Measurements from ENCODE around the gene DNAJC21.
"Not testable (repeated sequence)": the region's sequence is repeated elsewhere in the genome, so short reads cannot be mapped to it uniquely, and the experiment has no call there.

DNAJC21 gene

GRCh38 chr5:34913072-34913471 is 16.3 kb upstream of the DNAJC21 start:
- Histone ChIP-seq H3K36me3 (ENCODE audit: insufficient read depth, insufficient read length, low read length) (peaks cover 57% of the 10 kb centered on the region), H3K27me3 (ENCODE audit: insufficient read depth, insufficient read length) (no peaks in the 10 kb centered on the region), H3K4me3 (ENCODE audit: insufficient read length, low read depth) (no peak overlapping the region), H3K9ac (ENCODE audit: insufficient read length, low read depth) (no peak overlapping the region), H3K9me3 (ENCODE audit: insufficient read depth, low read length) (no peaks in the 10 kb centered on the region), H3K4me1 (ENCODE audit: insufficient read depth, insufficient read length) (no peaks in the 10 kb centered on the region)
- no peak for DNase-seq (ENCODE audit: low read depth, low spot score)
- no peak for TF ChIP-seq YY1 (IDR thresholded peaks at IDR 0.05; ENCODE audit: insufficient read depth, insufficient read length)
- no peak for TF ChIP-seq ZNF274 (IDR thresholded peaks at IDR 0.05; ENCODE audit: low read depth, low read length)
- no peak for TF ChIP-seq SUZ12 (IDR thresholded peaks at IDR 0.05; ENCODE audit: extremely low read depth, insufficient read depth, insufficient read length)

- H3K4me1 ChIP-seq (ENCODE audit: insufficient read depth, insufficient read length), result no peaks in the 10 kb centered on the region
- peak overlapping the region; percentile 96 for H3K9ac ChIP-seq (ENCODE audit: insufficient read length, low read depth)
- H3K4me3 ChIP-seq (ENCODE audit: insufficient read length, low read depth), result peak overlapping the region; percentile 97
- no peaks in the 10 kb centered on the region for H3K27me3 ChIP-seq (ENCODE audit: insufficient read depth, insufficient read length)
- DNase-seq (ENCODE audit: low read depth, low spot score), result no peak
- H3K9me3 ChIP-seq (ENCODE audit: insufficient read depth, low read length), result no peaks in the 10 kb centered on the region
- no peak for TF ChIP-seq ZNF274 (IDR thresholded peaks at IDR 0.05; ENCODE audit: low read depth, low read length)
- no peak for TF ChIP-seq YY1 (IDR thresholded peaks at IDR 0.05; ENCODE audit: insufficient read depth, insufficient read length)
- TF ChIP-seq SUZ12 (IDR thresholded peaks at IDR 0.05; ENCODE audit: extremely low read depth, insufficient read depth, insufficient read length), result no peak
- peaks cover 59% of the 10 kb centered on the region for H3K36me3 ChIP-seq (ENCODE audit: insufficient read depth, insufficient read length, low read length)
Observed at GRCh38 chr5:34914671-34915138, 14.7 kb upstream of the DNAJC21 start.

GRCh38 chr5:34915139-34915855 is 14.1 kb upstream of the DNAJC21 start, which contains the start of the genes BRIX1 and RAD1:
TSS of gene BRIX1 (plus strand) at chr5:34915711. CDS start at chr5:34915739, 28 bp downstream.
TSS of gene RAD1 (minus strand) at chr5:34915504. CDS start at chr5:34914892, 612 bp downstream.
- Histone ChIP-seq H3K36me3 (ENCODE audit: insufficient read depth, insufficient read length, low read length) (peaks cover 60% of the 10 kb centered on the region), H3K4me3 (ENCODE audit: insufficient read length, low read depth) (peak within 1 kb of the TSS; percentile 97), H3K9ac (ENCODE audit: insufficient read length, low read depth) (peak within 1 kb of the TSS; percentile 99), H3K9me3 (ENCODE audit: insufficient read depth, low read length) (no peaks in the 10 kb centered on the region), H3K27me3 (ENCODE audit: insufficient read depth, insufficient read length) (no peaks in the 10 kb centered on the region), H3K4me1 (ENCODE audit: insufficient read depth, insufficient read length) (no peaks in the 10 kb centered on the region)
- DNase-seq (ENCODE audit: low read depth, low spot score), result peak; percentile 91
- TF ChIP-seq SUZ12 (IDR thresholded peaks at IDR 0.05; ENCODE audit: extremely low read depth, insufficient read depth, insufficient read length) (no peak), YY1 (IDR thresholded peaks at IDR 0.05; ENCODE audit: insufficient read depth, insufficient read length) (peak; percentile 88)

GRCh38 chr5:34915856-34916192 is 13.5 kb upstream of the DNAJC21 start:
- peak overlapping the region; percentile 99 for H3K9ac ChIP-seq (ENCODE audit: insufficient read length, low read depth)
- DNase-seq (ENCODE audit: low read depth, low spot score), result no peak
- H3K27me3 ChIP-seq (ENCODE audit: insufficient read depth, insufficient read length), result no peaks in the 10 kb centered on the region
- H3K9me3 ChIP-seq (ENCODE audit: insufficient read depth, low read length), result no peaks in the 10 kb centered on the region
- H3K36me3 ChIP-seq (ENCODE audit: insufficient read depth, insufficient read length, low read length), result peaks cover 61% of the 10 kb centered on the region
- H3K4me1 ChIP-seq (ENCODE audit: insufficient read depth, insufficient read length), result no peaks in the 10 kb centered on the region
- peak overlapping the region; percentile 97 for H3K4me3 ChIP-seq (ENCODE audit: insufficient read length, low read depth)
- TF ChIP-seq ZNF274 (IDR thresholded peaks at IDR 0.05; ENCODE audit: low read depth, low read length), result no peak
- TF ChIP-seq SUZ12 (IDR thresholded peaks at IDR 0.05; ENCODE audit: extremely low read depth, insufficient read depth, insufficient read length), result no peak
- TF ChIP-seq YY1 (IDR thresholded peaks at IDR 0.05; ENCODE audit: insufficient read depth, insufficient read length), result no peak

- peaks cover 61% of the 10 kb centered on the region for H3K36me3 ChIP-seq (ENCODE audit: insufficient read depth, insufficient read length, low read length)
- TF ChIP-seq SUZ12 (IDR thresholded peaks at IDR 0.05; ENCODE audit: extremely low read depth, insufficient read depth, insufficient read length), result no peak
- no peak for TF ChIP-seq ZNF274 (IDR thresholded peaks at IDR 0.05; ENCODE audit: low read depth, low read length)
- no peak for TF ChIP-seq YY1 (IDR thresholded peaks at IDR 0.05; ENCODE audit: insufficient read depth, insufficient read length)
- peak overlapping the region; percentile 99 for H3K9ac ChIP-seq (ENCODE audit: insufficient read length, low read depth)
- no peaks in the 10 kb centered on the region for H3K27me3 ChIP-seq (ENCODE audit: insufficient read depth, insufficient read length)
- DNase-seq (ENCODE audit: low read depth, low spot score), result no peak
- no peaks in the 10 kb centered on the region for H3K4me1 ChIP-seq (ENCODE audit: insufficient read depth, insufficient read length)
- H3K9me3 ChIP-seq (ENCODE audit: insufficient read depth, low read length), result no peaks in the 10 kb centered on the region
- peak overlapping the region; percentile 97 for H3K4me3 ChIP-seq (ENCODE audit: insufficient read length, low read depth)
Observed at GRCh38 chr5:34916518-34916917, 12.8 kb upstream of the DNAJC21 start.

- Histone ChIP-seq H3K4me3 (ENCODE audit: insufficient read length, low read depth) (no peak overlapping the region), H3K9ac (ENCODE audit: insufficient read length, low read depth) (no peak overlapping the region)
Observed at GRCh38 chr5:34918025-34918424, 11.3 kb upstream of the DNAJC21 start.

GRCh38 chr5:34919077-34919476 is 10.3 kb upstream of the DNAJC21 start:
- H3K36me3 ChIP-seq (ENCODE audit: insufficient read depth, insufficient read length, low read length), result peaks cover 66% of the 10 kb centered on the region
- no peaks in the 10 kb centered on the region for H3K27me3 ChIP-seq (ENCODE audit: insufficient read depth, insufficient read length)
- no peaks in the 10 kb centered on the region for H3K4me1 ChIP-seq (ENCODE audit: insufficient read depth, insufficient read length)
- H3K4me3 ChIP-seq (ENCODE audit: insufficient read length, low read depth), result no peak overlapping the region
- no peak for DNase-seq (ENCODE audit: low read depth, low spot score)
- TF ChIP-seq YY1 (IDR thresholded peaks at IDR 0.05; ENCODE audit: insufficient read depth, insufficient read length), result no peak
- TF ChIP-seq ZNF274 (IDR thresholded peaks at IDR 0.05; ENCODE audit: low read depth, low read length), result no peak
- TF ChIP-seq SUZ12 (IDR thresholded peaks at IDR 0.05; ENCODE audit: extremely low read depth, insufficient read depth, insufficient read length), result no peak
- H3K9ac ChIP-seq (ENCODE audit: insufficient read length, low read depth), result no peak overlapping the region
- H3K9me3 ChIP-seq (ENCODE audit: insufficient read depth, low read length), result no peaks in the 10 kb centered on the region

More at GRCh38 chr5:34918025-34918424, 11.3 kb upstream of the DNAJC21 start:
- no peaks in the 10 kb centered on the region for H3K27me3 ChIP-seq (ENCODE audit: insufficient read depth, insufficient read length)
- no peak for DNase-seq (ENCODE audit: low read depth, low spot score)
- H3K4me1 ChIP-seq (ENCODE audit: insufficient read depth, insufficient read length), result no peaks in the 10 kb centered on the region
- TF ChIP-seq ZNF274 (IDR thresholded peaks at IDR 0.05; ENCODE audit: low read depth, low read length), result no peak
- TF ChIP-seq YY1 (IDR thresholded peaks at IDR 0.05; ENCODE audit: insufficient read depth, insufficient read length), result no peak
- no peak for TF ChIP-seq SUZ12 (IDR thresholded peaks at IDR 0.05; ENCODE audit: extremely low read depth, insufficient read depth, insufficient read length)
- peaks cover 66% of the 10 kb centered on the region for H3K36me3 ChIP-seq (ENCODE audit: insufficient read depth, insufficient read length, low read length)
- H3K9me3 ChIP-seq (ENCODE audit: insufficient read depth, low read length), result no peaks in the 10 kb centered on the region

- peaks cover 93% of the 10 kb centered on the region for H3K36me3 ChIP-seq (ENCODE audit: insufficient read depth, insufficient read length, low read length)
- not testable (repeated sequence) for DNase-seq (ENCODE audit: low read depth, low spot score); H3K9me3 ChIP-seq (ENCODE audit: insufficient read depth, low read length); H3K4me3 ChIP-seq (ENCODE audit: insufficient read length, low read depth); H3K4me1 ChIP-seq (ENCODE audit: insufficient read depth, insufficient read length); H3K9ac ChIP-seq (ENCODE audit: insufficient read length, low read depth); H3K27me3 ChIP-seq (ENCODE audit: insufficient read depth, insufficient read length)
Observed at GRCh38 chr5:34923256-34923655, 6.1 kb upstream of the DNAJC21 start.

Measured in NT2/D1 (cell line).